ENCODE results near the gene RAB33B.

The RAB33B gene

DNA sequence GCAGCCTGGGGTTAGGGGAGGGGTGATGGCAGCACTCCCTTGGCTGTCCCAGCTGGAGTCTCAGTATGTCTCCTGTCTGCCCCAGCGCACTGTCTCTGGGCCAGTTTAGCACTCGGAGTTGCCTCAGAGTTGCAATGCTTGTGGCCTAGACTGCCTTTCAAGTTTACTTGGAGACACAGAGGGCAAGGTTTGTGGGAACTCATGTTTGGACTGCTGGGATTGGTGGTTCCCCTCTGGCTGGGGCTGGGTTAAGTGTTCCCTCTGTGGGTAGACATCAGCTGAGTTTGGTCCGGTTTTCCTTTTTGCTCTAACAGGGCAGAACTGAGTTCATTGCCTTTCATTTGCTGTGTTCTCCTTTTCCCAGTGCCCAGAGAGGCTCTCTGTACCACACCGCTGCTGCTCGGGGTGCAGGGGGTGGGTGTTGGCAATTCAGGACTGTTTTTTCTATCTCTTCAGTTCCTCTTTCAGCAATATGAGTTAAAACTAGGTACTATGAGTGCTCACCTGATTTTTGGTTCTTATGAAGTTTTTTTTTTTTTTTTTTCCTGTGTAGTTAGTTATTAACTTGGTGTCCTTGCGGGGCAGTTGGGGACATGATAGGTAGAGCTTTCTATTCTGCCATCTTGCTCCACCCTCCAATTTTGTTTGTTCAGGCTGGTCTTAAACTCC, 17.2 kb downstream of the RAB33B start:
- Histone ChIP-seq H3K4me2 (ENCODE audit: low read length) (no peak overlapping the region), H3K4me3 (ENCODE audit: low read length) (no peak overlapping the region), H3K4me1 (ENCODE audit: control insufficient read depth, low read length) (no peaks in the 10 kb centered on the region), H3K27me3 (ENCODE audit: control insufficient read depth, low read length) (no peaks in the 10 kb centered on the region), H3K9me3 (ENCODE audit: control insufficient read depth, insufficient read depth, low read length) (peaks cover 4% of the 10 kb centered on the region), H3K36me3 (ENCODE audit: control insufficient read depth, low read length) (peaks cover 12% of the 10 kb centered on the region), H3F3A (ENCODE audit: control insufficient read depth, insufficient read depth) (no peaks in the 10 kb centered on the region), H4K20me1 (ENCODE audit: control insufficient read depth, insufficient read depth, low read depth, low read length) (no peaks in the 10 kb centered on the region), H3K79me2 (ENCODE audit: control insufficient read depth, low read length) (peaks cover 47% of the 10 kb centered on the region), H3K27ac (ENCODE audit: low read depth, low read length) (no peak overlapping the region), H3K9me2 (replicated peaks; ENCODE audit: control insufficient read depth, low read length) (no peaks in the 10 kb centered on the region)
- TF ChIP-seq CTCF (IDR thresholded peaks at IDR 0.05; ENCODE audit: low read depth, low read length, poor library complexity, severe bottlenecking) (no peak), EZH2phosphoT487 (IDR thresholded peaks at IDR 0.05; ENCODE audit: borderline replicate concordance, low read length) (no peak)

DNA sequence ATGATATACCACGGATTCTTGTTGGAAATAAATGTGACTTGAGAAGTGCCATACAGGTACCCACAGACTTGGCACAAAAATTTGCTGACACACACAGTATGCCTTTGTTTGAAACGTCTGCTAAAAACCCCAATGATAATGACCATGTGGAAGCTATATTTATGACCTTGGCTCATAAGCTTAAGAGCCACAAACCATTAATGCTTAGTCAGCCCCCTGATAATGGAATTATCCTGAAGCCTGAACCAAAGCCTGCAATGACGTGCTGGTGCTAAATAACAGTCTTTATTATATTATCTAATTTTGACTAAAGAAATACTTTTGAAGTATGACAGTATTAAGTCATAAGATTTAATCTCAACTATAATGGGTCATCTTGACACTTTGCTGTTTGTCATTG, 18.9 kb downstream of the RAB33B start:
- Histone ChIP-seq H3K9me2 (replicated peaks; ENCODE audit: control insufficient read depth, low read length) (no peaks in the 10 kb centered on the region), H4K20me1 (ENCODE audit: control insufficient read depth, insufficient read depth, low read depth, low read length) (no peaks in the 10 kb centered on the region), H3K79me2 (ENCODE audit: control insufficient read depth, low read length) (peaks cover 35% of the 10 kb centered on the region), H3K4me2 (ENCODE audit: low read length) (no peak overlapping the region), H3K4me3 (ENCODE audit: low read length) (no peak overlapping the region), H3K36me3 (ENCODE audit: control insufficient read depth, low read length) (peaks cover 12% of the 10 kb centered on the region), H3K27me3 (ENCODE audit: control insufficient read depth, low read length) (no peaks in the 10 kb centered on the region), H3K27ac (ENCODE audit: low read depth, low read length) (no peak overlapping the region), H3F3A (ENCODE audit: control insufficient read depth, insufficient read depth) (no peaks in the 10 kb centered on the region), H3K4me1 (ENCODE audit: control insufficient read depth, low read length) (no peaks in the 10 kb centered on the region), H3K9me3 (ENCODE audit: control insufficient read depth, insufficient read depth, low read length) (peaks cover 4% of the 10 kb centered on the region)
- no peak for TF ChIP-seq EZH2phosphoT487 (IDR thresholded peaks at IDR 0.05; ENCODE audit: borderline replicate concordance, low read length)
- no peak for TF ChIP-seq CTCF (IDR thresholded peaks at IDR 0.05; ENCODE audit: low read depth, low read length, poor library complexity, severe bottlenecking)

DNA sequence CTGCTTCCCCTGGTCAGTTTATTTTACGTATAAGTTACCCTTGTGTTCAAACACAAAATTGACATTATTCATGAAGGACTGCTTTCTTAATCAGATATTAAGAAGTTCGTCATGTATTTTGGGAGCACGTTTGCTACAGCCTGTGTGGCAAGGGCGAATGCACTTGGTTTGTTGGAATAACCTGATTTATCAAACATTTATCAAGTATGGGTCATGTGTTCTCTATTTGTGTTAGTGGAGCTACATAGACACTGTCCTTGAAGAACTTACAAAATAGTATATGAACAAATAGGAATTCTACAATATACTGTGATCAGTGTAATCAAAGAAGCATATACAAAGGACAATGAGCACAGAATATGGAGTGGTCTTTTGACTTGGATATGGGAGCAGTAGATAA, 22.4 kb downstream of the RAB33B start:
- H3F3A ChIP-seq (ENCODE audit: control insufficient read depth, insufficient read depth), result no peaks in the 10 kb centered on the region
- H3K4me3 ChIP-seq (ENCODE audit: low read length), result no peak overlapping the region
- no peak overlapping the region for H3K27ac ChIP-seq (ENCODE audit: low read depth, low read length)
- peaks cover 12% of the 10 kb centered on the region for H3K36me3 ChIP-seq (ENCODE audit: control insufficient read depth, low read length)
- no peaks in the 10 kb centered on the region for H3K9me2 ChIP-seq (replicated peaks; ENCODE audit: control insufficient read depth, low read length)
- H3K9me3 ChIP-seq (ENCODE audit: control insufficient read depth, insufficient read depth, low read length), result no peaks in the 10 kb centered on the region
- no peaks in the 10 kb centered on the region for H3K4me1 ChIP-seq (ENCODE audit: control insufficient read depth, low read length)
- no peak overlapping the region for H3K4me2 ChIP-seq (ENCODE audit: low read length)
- H4K20me1 ChIP-seq (ENCODE audit: control insufficient read depth, insufficient read depth, low read depth, low read length), result no peaks in the 10 kb centered on the region
- no peaks in the 10 kb centered on the region for H3K27me3 ChIP-seq (ENCODE audit: control insufficient read depth, low read length)
- H3K79me2 ChIP-seq (ENCODE audit: control insufficient read depth, low read length), result peaks cover 5% of the 10 kb centered on the region
- TF ChIP-seq EZH2phosphoT487 (IDR thresholded peaks at IDR 0.05; ENCODE audit: borderline replicate concordance, low read length) (no peak), CTCF (IDR thresholded peaks at IDR 0.05; ENCODE audit: low read depth, low read length, poor library complexity, severe bottlenecking) (no peak)

Measured in DOHH2 (cell line).